HCT116 (cell line): ENCODE measurements around the gene EP400. TPM values are rescaled to one million over a fixed set of nuclear protein-coding genes. Genes with fewer than 3 reads are reported as not detected.

Source experiments
- ATAC-seq: fragments of 200-7000 bp; cut with Tn5 transposase; 2 replicates; pipeline ENCODE4 v1.9.1; 2020; ENCODE audit warnings: mild to moderate bottlenecking, moderate library complexity
- BruUV-seq: library from RNA; stranded (reverse); fragments of 400-500 nt; replicated peaks from 2 replicates; lab custom pipeline; 2021; lab: Mats Ljungman, UMichigan
- CTCF ChIA-PET: fragments of 300-600 bp; sonication (Branson Sonifier 250); formaldehyde crosslinking; loops from one replicate; lab custom pipeline; 2021; ENCODE audit warnings: antibody characterized with exemption; lab: Charles Lee
- POLR2A ChIA-PET: fragments of 300-600, 350-600 bp; sonication (Branson Sonifier 250); formaldehyde crosslinking; loops from one replicate; lab custom pipeline; 2021; ENCODE audit warnings: antibody characterized with exemption; lab: Charles Lee
- RAD21 ChIA-PET, 2 experiments: fragments of 300-600 bp; sonication (Branson Sonifier 250); formaldehyde crosslinking; loops; one replicate each; lab custom pipeline; 2023; ENCODE audit warnings: low total read pairs in 2 of 2; ENCODE audit not compliant: uncharacterized antibody in 2 of 2, unreplicated experiment in 2 of 2, low non-redundant PET in 1 of 2; lab: Charles Lee
- DNase-seq: peaks from one replicate; pipeline ENCODE4 v3.0.0-alpha.2; 2010; ENCODE audit warnings: low read depth, low spot score
- H2AFZ ChIP-seq: fragments of 200-600 bp; shearing (Covaris generic), sonication (generic); 2 replicates; pipeline ENCODE4 v1.6.1; 2017; ENCODE audit warnings: low read depth, mixed run types, mixed read lengths, antibody characterized with exemption, low read length; ENCODE audit not compliant: poor library complexity, severe bottlenecking
- H3K27ac ChIP-seq: 2 replicates; pipeline ENCODE4 v1.5.1; 2012; ENCODE audit warnings: low read depth, low read length
- H3K27me3 ChIP-seq: fragments of 200-600 bp; sonication (generic); 2 replicates; pipeline ENCODE4 v1.6.1; 2016; ENCODE audit warnings: mixed run types, low read length, mixed read lengths; ENCODE audit not compliant: insufficient read depth
- H3K36me3 ChIP-seq, 2 experiments: fragments of 200-500 bp in 1 of 2; fragments of 200-600 bp in 1 of 2; sonication (Bioruptor generic) in 1 of 2; sonication (generic) in 1 of 2; 2 replicates each; pipeline versions ENCODE4 v1.5.1 to v1.6.1; 2014 to 2016; ENCODE audit warnings: low read length in 2 of 2, inconsistent platforms in 1 of 2, mixed read lengths in 1 of 2, mixed run types in 1 of 2; ENCODE audit not compliant: insufficient read depth in 2 of 2, control insufficient read depth in 1 of 2
- H3K4me1 ChIP-seq, 2 experiments: fragments of 200-600 bp in 1 of 2; sonication (generic) in 1 of 2; 2 replicates each; pipeline versions ENCODE4 v1.5.1 to v1.6.1; 2012 to 2017; ENCODE audit warnings: low read length in 2 of 2, inconsistent platforms in 1 of 2, mild to moderate bottlenecking in 1 of 2, mixed read lengths in 1 of 2, mixed run types in 1 of 2, moderate library complexity in 1 of 2; ENCODE audit not compliant: insufficient read depth in 2 of 2, control insufficient read depth in 1 of 2
- H3K4me2 ChIP-seq: fragments of 200-600 bp; sonication (generic); 2 replicates; pipeline ENCODE4 v1.6.1; 2017; ENCODE audit warnings: mixed run types, low read length, mixed read lengths
- H3K4me3 ChIP-seq, 2 experiments: fragments of 200-600 bp in 1 of 2; sonication (generic) in 1 of 2; replicated peaks in 1 of 2; 2 replicates each; pipeline ENCODE4 v1.5.1; 2011 to 2016; ENCODE audit warnings: low read length in 2 of 2, control low read depth in 1 of 2, low read depth in 1 of 2, mild to moderate bottlenecking in 1 of 2, mixed read lengths in 1 of 2, mixed run types in 1 of 2
- H3K79me2 ChIP-seq: fragments of 200-600 bp; sonication (generic); 2 replicates; pipeline ENCODE4 v1.6.1; 2017; ENCODE audit warnings: mild to moderate bottlenecking, mixed run types, low read length, moderate library complexity, mixed read lengths; ENCODE audit not compliant: insufficient read depth
- H3K9ac ChIP-seq: fragments of 200-600 bp; sonication (generic); 2 replicates; pipeline ENCODE4 v1.6.1; 2016; ENCODE audit warnings: low read length, mixed read lengths
- H3K9me2 ChIP-seq: fragments of 200-600 bp; sonication (generic), shearing (Covaris generic); 2 replicates; pipeline ENCODE4 v1.6.1; 2017; ENCODE audit warnings: mixed run types, mild to moderate bottlenecking, moderate library complexity; ENCODE audit not compliant: insufficient read depth
- H3K9me3 ChIP-seq, 2 experiments: fragments of 200-500 bp in 1 of 2; fragments of 200-600 bp in 1 of 2; sonication (Bioruptor generic) in 1 of 2; sonication (generic) in 1 of 2; 2 replicates each; pipeline ENCODE4 v1.6.1; 2014 to 2017; ENCODE audit warnings: low read length in 2 of 2, mixed read lengths in 2 of 2, inconsistent platforms in 1 of 2, low read depth in 1 of 2, mild to moderate bottlenecking in 1 of 2, mixed run types in 1 of 2, moderate library complexity in 1 of 2; ENCODE audit not compliant: control insufficient read depth in 1 of 2, insufficient read depth in 1 of 2
- H4K20me1 ChIP-seq: fragments of 200-600 bp; sonication (generic), shearing (Covaris generic); 2 replicates; pipeline ENCODE4 v1.6.1; 2017; ENCODE audit warnings: mixed run types, mild to moderate bottlenecking, moderate library complexity; ENCODE audit not compliant: insufficient read depth
- ATF3 ChIP-seq: IDR thresholded peaks from 2 replicates; pipeline ENCODE4 v1.6.1; 2012
- CEBPB ChIP-seq: IDR thresholded peaks from 2 replicates; pipeline ENCODE4 v1.6.1; 2012; ENCODE audit warnings: low read depth
- EGR1 ChIP-seq: IDR thresholded peaks from 2 replicates; pipeline ENCODE4 v1.6.1; 2012; ENCODE audit warnings: low read depth
- ELF1 ChIP-seq: IDR thresholded peaks from 2 replicates; pipeline ENCODE4 v1.6.1; 2012; ENCODE audit warnings: low read depth, borderline replicate concordance
- EZH2 ChIP-seq: fragments of 200-600 bp; sonication (generic); IDR thresholded peaks from 2 replicates; pipeline ENCODE4 v1.6.1; 2017; ENCODE audit warnings: antibody characterized with exemption, mixed run types
- EZH2phosphoT487 ChIP-seq: fragments of 200-600 bp; IDR thresholded peaks from 2 replicates; pipeline ENCODE4 v1.6.1; 2018; ENCODE audit warnings: antibody characterized with exemption, borderline replicate concordance
- JUND ChIP-seq: IDR thresholded peaks from 2 replicates; pipeline ENCODE4 v1.6.1; 2012
- POLR2A ChIP-seq: IDR thresholded peaks from 2 replicates; pipeline ENCODE4 v1.7.0; 2011; ENCODE audit warnings: borderline replicate concordance; ENCODE audit not compliant: insufficient read depth, insufficient read length; ENCODE audit errors: extremely low read depth
- POLR2AphosphoS5 ChIP-seq: IDR thresholded peaks from 2 replicates; pipeline ENCODE4 v1.6.1; 2011; ENCODE audit warnings: mild to moderate bottlenecking, low read depth, low read length, moderate library complexity
- REST ChIP-seq: IDR thresholded peaks from 2 replicates; pipeline ENCODE4 v1.6.1; 2012; ENCODE audit warnings: low read depth
- ZFX ChIP-seq: fragments of 450-650 bp; IDR thresholded peaks from 2 replicates; pipeline ENCODE4 v1.6.1; 2017
- intact Hi-C: fragments of 100-400 bp; cut with micrococcal nuclease; formaldehyde crosslinking; loops from 2 replicates; pipeline ENCODE4 v1.10.0; 2022
- total RNA-seq: library from RNA; stranded (reverse); gene quantifications from one replicate; pipeline ENCODE4 v1.2.1, GENCODE V29; 2021; ENCODE audit not compliant: unreplicated experiment

EP400 gene
- total RNA-seq, 1 experiment from 2014 or later = 54.5 TPM

GRCh38 chr12:132109741-132110140 is 160.0 kb downstream of the EP400 start:
- CTCF ChIA-PET = no interaction called here
- peaks cover 4 to 11% of the 10 kb centered on the region in 2 experiments; a peak in 2 of 4 replicates for H3K36me3 ChIP-seq
- TF ChIP-seq EZH2phosphoT487 (no peak), POLR2A (no peak), ELF1 (no peak), ATF3 (no peak), REST (no peak), EZH2 (no peak)

GRCh38 chr12:132110677-132111076 is 160.9 kb downstream of the EP400 start:
- H3K27me3 ChIP-seq = no peaks in the 10 kb centered on the region
- H3K36me3 ChIP-seq = peaks cover 4 to 15% of the 10 kb centered on the region in 2 experiments; a peak in 2 of 4 replicates
- H4K20me1 ChIP-seq = no peaks in the 10 kb centered on the region
- H3K27ac ChIP-seq = no peak overlapping the region
- H3K4me2 ChIP-seq = no peak overlapping the region
- CTCF ChIA-PET = no interaction called here
- ATAC-seq (no peak), DNase-seq (no peak)
- no peaks in the 10 kb centered on the region for H3K9me2 ChIP-seq
- H3K9ac ChIP-seq = no peak overlapping the region
- intact Hi-C loops = no loop called here
- H3K9me3 ChIP-seq = no peaks in the 10 kb centered on the region
- no TSS peak for BruUV-seq
- H3K4me3 ChIP-seq = no peak overlapping the region
- no peak overlapping the region for H2AFZ ChIP-seq
- POLR2A ChIA-PET = no interaction called here
- H3K79me2 ChIP-seq = no peaks in the 10 kb centered on the region
- RAD21 ChIA-PET = no interaction called here
- H3K4me1 ChIP-seq = no peaks in the 10 kb centered on the region
- TF ChIP-seq EGR1 = no peak
- TF ChIP-seq ELF1 = no peak
- TF ChIP-seq POLR2A = no peak
- TF ChIP-seq JUND = no peak
- TF ChIP-seq ATF3 = no peak
- no peak for TF ChIP-seq CEBPB
- no peak for TF ChIP-seq POLR2AphosphoS5
- TF ChIP-seq ZFX = no peak
- no peak for TF ChIP-seq REST

More at GRCh38 chr12:132109741-132110140, 160.0 kb downstream of the EP400 start:
- DNase-seq (no peak), ATAC-seq (no peak)
- Histone ChIP-seq H3K27ac (no peak overlapping the region), H3K4me1 (no peaks in the 10 kb centered on the region), H3K79me2 (no peaks in the 10 kb centered on the region), H3K27me3 (no peaks in the 10 kb centered on the region), H3K9me3 (no peaks in the 10 kb centered on the region), H3K9me2 (no peaks in the 10 kb centered on the region), H3K4me2 (no peak overlapping the region), H2AFZ (no peak overlapping the region), H3K9ac (no peak overlapping the region), H3K4me3 (no peak overlapping the region), H4K20me1 (no peaks in the 10 kb centered on the region)
- intact Hi-C loops = no loop called here
- POLR2A ChIA-PET = no interaction called here
- RAD21 ChIA-PET = no interaction called here
- no TSS peak for BruUV-seq
